ENCODE results near the gene INVS. TPM values are rescaled to one million over a fixed set of nuclear protein-coding genes. Genes with fewer than 3 reads are reported as not detected.
"Not testable (repeated sequence)": the region's sequence is repeated elsewhere in the genome, so short reads cannot be mapped to it uniquely, and the experiment has no call there.

The INVS gene
- total RNA-seq, 4 donors from 2014 or later, result 19.2 to 24.1 (median 23.4) TPM

DNA sequence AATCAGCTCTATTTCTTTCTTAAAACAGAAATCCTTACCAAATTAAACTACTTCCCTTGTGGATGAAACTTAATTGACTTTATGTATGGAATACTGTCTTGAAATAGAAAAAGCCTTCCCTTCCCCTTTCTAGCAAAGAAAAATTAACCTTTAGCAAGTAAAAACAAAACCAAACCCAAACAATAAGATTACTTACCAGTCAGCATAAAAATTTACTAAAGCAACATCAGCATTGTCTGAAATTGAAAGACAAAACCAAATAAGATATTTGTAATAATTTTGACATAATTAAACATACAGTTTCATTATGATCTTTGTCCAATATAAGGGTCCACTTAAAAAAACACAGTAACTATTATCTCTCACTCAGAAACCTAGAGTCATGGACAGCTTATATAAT lies 41.4 kb upstream of the INVS start:
- Histone ChIP-seq H3K27me3 (no peaks in the 10 kb centered on the region), H3K27ac (replicated peaks in 1 of 4) (no peak overlapping the region), H3K4me3 (no peak overlapping the region), H3K36me3 (peaks cover 0 to 31% (median 0%) of the 10 kb centered on the region in 4 donors), H3K9me3 (no peaks in the 10 kb centered on the region), H3K4me1 (no peaks in the 10 kb centered on the region)
- DNase-seq (ENCODE audit: extremely low spot score), result no peak
- no peak for TF ChIP-seq POLR2A (IDR thresholded peaks at IDR 0.05; ENCODE audit: low read depth)
- TF ChIP-seq POLR2AphosphoS5 (IDR thresholded peaks at IDR 0.05), result no peak
- TF ChIP-seq, protein P1, sequence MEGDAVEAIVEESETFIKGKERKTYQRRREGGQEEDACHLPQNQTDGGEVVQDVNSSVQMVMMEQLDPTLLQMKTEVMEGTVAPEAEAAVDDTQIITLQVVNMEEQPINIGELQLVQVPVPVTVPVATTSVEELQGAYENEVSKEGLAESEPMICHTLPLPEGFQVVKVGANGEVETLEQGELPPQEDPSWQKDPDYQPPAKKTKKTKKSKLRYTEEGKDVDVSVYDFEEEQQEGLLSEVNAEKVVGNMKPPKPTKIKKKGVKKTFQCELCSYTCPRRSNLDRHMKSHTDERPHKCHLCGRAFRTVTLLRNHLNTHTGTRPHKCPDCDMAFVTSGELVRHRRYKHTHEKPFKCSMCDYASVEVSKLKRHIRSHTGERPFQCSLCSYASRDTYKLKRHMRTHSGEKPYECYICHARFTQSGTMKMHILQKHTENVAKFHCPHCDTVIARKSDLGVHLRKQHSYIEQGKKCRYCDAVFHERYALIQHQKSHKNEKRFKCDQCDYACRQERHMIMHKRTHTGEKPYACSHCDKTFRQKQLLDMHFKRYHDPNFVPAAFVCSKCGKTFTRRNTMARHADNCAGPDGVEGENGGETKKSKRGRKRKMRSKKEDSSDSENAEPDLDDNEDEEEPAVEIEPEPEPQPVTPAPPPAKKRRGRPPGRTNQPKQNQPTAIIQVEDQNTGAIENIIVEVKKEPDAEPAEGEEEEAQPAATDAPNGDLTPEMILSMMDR (IDR thresholded peaks at IDR 0.05), result no peak
- no peak for TF ChIP-seq EP300 (IDR thresholded peaks at IDR 0.05)
- intact Hi-C loops (cut with DNase I), result no loop called here

DNA sequence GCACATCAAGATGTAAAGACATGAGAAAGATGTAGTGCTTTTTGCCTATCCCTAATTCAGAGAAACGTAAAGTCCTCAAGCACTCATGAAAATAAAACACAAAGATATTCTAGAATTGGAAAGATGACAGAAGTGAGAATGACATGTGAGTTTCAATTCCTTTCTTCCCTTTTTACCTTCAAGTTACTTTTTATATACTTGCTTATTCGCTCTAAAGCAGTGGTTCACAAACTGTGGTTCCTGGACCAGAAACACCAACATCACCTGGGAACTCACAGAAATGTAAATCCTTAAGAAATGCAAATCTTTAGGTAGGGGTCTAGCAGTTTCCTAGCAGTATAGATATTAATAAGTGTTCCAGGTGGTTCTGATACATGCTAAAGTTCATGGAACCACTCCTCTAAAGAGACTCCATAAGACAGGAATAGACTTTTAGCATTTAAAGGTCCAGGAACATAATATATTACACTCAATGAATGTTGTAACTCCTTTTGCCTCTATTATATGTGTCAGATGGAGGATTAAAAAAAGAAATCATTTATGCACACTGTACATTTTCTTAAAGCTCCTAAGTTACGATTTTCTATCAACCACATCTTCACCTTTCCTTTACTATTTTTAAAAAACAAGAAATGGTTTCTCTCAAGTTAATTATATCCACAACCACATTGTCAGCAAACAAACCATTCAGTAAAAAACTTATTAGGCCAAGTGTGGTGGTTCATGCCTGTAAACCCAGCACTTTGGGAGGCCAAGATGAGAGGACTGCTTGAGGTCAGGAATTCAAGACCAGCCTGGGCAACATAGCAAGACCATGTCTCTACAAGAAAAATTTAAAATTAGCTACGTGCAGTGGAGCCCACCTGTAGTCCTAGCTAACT lies 40.1 kb upstream of the INVS start:
- peaks cover 7 to 10% (median 8%) of the 10 kb centered on the region in 4 donors for H3K4me1 ChIP-seq
- no peak overlapping the region for H3K4me3 ChIP-seq
- WGBS, result 95% methylated on average over 4 of the region's 4 CpGs
- intact Hi-C loops (cut with DNase I), result no loop called here
- H3K36me3 ChIP-seq, result peaks cover 0 to 31% (median 0%) of the 10 kb centered on the region in 4 donors
- TF ChIP-seq, protein P1 (IDR thresholded peaks at IDR 0.05), result no peak
- TF ChIP-seq EP300 (IDR thresholded peaks at IDR 0.05) (no peak), POLR2AphosphoS5 (IDR thresholded peaks at IDR 0.05) (no peak), POLR2A (IDR thresholded peaks at IDR 0.05; ENCODE audit: low read depth) (no peak)
- no peaks in the 10 kb centered on the region for H3K9me3 ChIP-seq
- no peak overlapping the region for H3K27ac ChIP-seq (replicated peaks in 1 of 4)
- no peaks in the 10 kb centered on the region for H3K27me3 ChIP-seq
- no peak for DNase-seq (ENCODE audit: extremely low spot score)

DNA sequence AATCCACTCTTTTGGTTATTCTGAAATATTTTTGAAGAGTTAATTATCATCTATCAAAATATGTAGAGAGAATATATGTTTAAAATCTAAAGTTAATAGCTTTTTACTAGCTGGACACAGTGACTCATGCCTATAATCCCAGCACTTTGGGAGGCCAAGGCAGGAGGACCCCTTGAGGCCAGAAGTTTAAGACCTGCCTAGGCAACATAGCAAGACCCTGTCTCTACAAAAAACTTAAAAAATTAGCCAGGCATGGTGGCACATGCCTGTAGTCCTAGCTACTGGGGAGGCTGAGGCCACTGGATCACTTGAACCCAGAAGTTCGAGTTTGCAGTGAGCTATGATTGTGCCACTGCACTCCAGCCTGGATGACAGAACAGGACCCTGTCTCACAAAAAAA lies 36.4 kb upstream of the INVS start:
- H3K36me3 ChIP-seq, result peaks cover 0 to 17% (median 0%) of the 10 kb centered on the region in 4 donors
- H3K27ac ChIP-seq (replicated peaks in 1 of 4); H3K27me3 ChIP-seq; H3K4me3 ChIP-seq; intact Hi-C loops (cut with DNase I); H3K9me3 ChIP-seq; DNase-seq (ENCODE audit: extremely low spot score): not testable (repeated sequence)
- 100% methylated on average over 1 of the region's 1 CpG for WGBS
- peaks cover 14 to 22% (median 16%) of the 10 kb centered on the region in 4 donors for H3K4me1 ChIP-seq

- TF ChIP-seq POLR2A (IDR thresholded peaks at IDR 0.05; ENCODE audit: low read depth) (no peak), EP300 (IDR thresholded peaks at IDR 0.05) (no peak), POLR2AphosphoS5 (IDR thresholded peaks at IDR 0.05) (no peak)
- TF ChIP-seq, protein P1 (IDR thresholded peaks at IDR 0.05), result no peak
- Histone ChIP-seq H3K4me1 (peaks cover 14 to 22% (median 16%) of the 10 kb centered on the region in 4 donors), H3K36me3 (peaks cover 0 to 12% (median 0%) of the 10 kb centered on the region in 4 donors), H3K27me3 (no peaks in the 10 kb centered on the region), H3K4me3 (no peak overlapping the region), H3K9me3 (no peaks in the 10 kb centered on the region), H3K27ac (replicated peaks in 1 of 4) (no peak overlapping the region)
- DNase-seq (ENCODE audit: extremely low spot score), result no peak
- 45% methylated on average over 3 of the region's 3 CpGs for WGBS
- intact Hi-C loops (cut with DNase I), result no loop called here
Measured at GRCh38 chr9:100063185-100063584, 35.9 kb upstream of the INVS start.

- TF ChIP-seq EP300 (IDR thresholded peaks at IDR 0.05) (no peak), POLR2A (IDR thresholded peaks at IDR 0.05; ENCODE audit: low read depth) (no peak), POLR2AphosphoS5 (IDR thresholded peaks at IDR 0.05) (no peak)
- TF ChIP-seq, protein P1 (IDR thresholded peaks at IDR 0.05), result no peak
- no peaks in the 10 kb centered on the region for H3K9me3 ChIP-seq
- intact Hi-C loops (cut with DNase I), result no loop called here
- no peaks in the 10 kb centered on the region for H3K36me3 ChIP-seq
- H3K27ac ChIP-seq (replicated peaks in 1 of 4), result no peak overlapping the region
- 86% methylated on average over 8 of the region's 8 CpGs for WGBS
- H3K4me3 ChIP-seq, result no peak overlapping the region
- no peak for DNase-seq (ENCODE audit: extremely low spot score)
- no peaks in the 10 kb centered on the region for H3K27me3 ChIP-seq
- H3K4me1 ChIP-seq, result peaks cover 14 to 22% (median 16%) of the 10 kb centered on the region in 4 donors
Measured at GRCh38 chr9:100064872-100065581, 34.0 kb upstream of the INVS start.
